HG03175 (cell line): Measurements from ENCODE around the gene CHRDL2.

ENCODE experiments used
- ATAC-seq: cut with Tn5 transposase; IDR thresholded peaks from one replicate; pipeline ENCODE4 v1.9.1; 2021; ENCODE audit warnings: mild to moderate bottlenecking, moderate library complexity; ENCODE audit not compliant: unreplicated experiment

Gene CHRDL2

GRCh38 chr11:74713686-74714085 lies 17.5 kb downstream of the CHRDL2 start:
- no peak for ATAC-seq

GRCh38 chr11:74710281-74710938 lies 20.8 kb downstream of the CHRDL2 start:
- ATAC-seq = no peak

GRCh38 chr11:74709175-74709574 lies 22.1 kb downstream of the CHRDL2 start:
- no peak for ATAC-seq

DNA sequence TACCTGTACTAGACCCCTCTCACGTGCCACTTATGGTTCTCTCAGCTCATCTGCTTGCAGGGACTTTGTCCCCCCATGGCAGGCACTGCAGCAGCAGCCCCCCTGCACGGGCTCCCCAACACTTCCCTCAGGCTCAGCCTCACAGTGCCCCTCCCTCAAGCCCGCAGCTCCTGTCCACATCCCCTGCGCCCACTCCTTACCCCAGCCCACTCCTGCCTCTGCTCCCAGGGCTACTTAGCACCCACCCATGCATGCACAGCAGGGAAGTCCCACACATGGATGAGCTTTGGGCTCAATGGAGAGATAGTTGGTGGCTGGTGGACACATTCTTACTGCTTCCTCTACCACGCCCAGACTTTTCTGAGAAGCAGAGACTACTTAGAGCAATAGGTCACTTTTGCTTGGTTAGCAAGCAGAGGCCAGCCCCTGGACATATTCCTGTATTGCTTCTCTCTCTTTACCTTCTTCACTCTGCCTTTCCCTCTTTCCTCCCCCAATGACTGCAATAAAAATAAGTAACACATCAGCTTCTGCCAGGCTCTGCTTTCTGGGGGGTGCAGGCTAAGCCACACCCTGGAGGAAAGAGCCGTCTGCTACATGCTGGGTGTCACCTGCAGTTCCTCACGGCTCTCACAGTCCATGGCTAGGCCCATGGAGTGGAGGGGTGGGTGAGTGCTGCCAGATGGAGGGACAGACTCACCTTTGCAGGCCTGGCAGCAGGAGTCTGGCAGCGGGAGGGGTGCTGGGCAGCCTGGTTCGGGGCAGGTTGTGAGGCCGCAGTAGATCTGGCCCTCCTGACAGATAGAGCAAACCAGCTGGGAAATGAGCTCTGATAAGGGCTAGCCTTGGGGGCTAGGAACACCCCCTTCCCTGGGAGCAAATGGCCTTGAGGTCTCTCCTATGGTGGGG lies 23.4 kb downstream of the CHRDL2 start:
- no peak for ATAC-seq

DNA sequence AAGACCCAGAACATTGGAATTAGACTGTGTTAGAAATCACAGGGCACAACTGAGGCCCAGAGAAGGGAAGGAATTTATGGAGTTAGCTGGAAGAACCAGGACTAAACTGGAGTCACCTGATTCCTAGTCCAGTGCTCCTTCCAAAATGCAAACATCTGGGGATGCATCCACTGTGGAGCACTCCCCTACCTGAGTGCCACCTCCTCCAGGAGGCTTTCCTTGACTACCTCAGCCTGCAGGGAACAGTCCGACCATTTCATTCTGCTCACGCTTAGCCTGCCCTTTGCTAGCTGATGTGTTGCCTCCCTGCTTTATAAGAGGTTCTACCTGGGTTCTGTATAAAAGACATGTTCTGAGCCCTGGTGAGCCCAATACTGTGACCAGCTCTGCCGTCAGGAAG lies 24.0 kb downstream of the CHRDL2 start:
- no peak for ATAC-seq

GRCh38 chr11:74703211-74703610 lies 28.0 kb downstream of the CHRDL2 start:
- ATAC-seq = no peak

- ATAC-seq = peak; percentile 58
Measured at GRCh38 chr11:74702383-74703007, 28.7 kb downstream of the CHRDL2 start.

GRCh38 chr11:74701351-74701750 lies 29.9 kb downstream of the CHRDL2 start:
- ATAC-seq = no peak

DNA sequence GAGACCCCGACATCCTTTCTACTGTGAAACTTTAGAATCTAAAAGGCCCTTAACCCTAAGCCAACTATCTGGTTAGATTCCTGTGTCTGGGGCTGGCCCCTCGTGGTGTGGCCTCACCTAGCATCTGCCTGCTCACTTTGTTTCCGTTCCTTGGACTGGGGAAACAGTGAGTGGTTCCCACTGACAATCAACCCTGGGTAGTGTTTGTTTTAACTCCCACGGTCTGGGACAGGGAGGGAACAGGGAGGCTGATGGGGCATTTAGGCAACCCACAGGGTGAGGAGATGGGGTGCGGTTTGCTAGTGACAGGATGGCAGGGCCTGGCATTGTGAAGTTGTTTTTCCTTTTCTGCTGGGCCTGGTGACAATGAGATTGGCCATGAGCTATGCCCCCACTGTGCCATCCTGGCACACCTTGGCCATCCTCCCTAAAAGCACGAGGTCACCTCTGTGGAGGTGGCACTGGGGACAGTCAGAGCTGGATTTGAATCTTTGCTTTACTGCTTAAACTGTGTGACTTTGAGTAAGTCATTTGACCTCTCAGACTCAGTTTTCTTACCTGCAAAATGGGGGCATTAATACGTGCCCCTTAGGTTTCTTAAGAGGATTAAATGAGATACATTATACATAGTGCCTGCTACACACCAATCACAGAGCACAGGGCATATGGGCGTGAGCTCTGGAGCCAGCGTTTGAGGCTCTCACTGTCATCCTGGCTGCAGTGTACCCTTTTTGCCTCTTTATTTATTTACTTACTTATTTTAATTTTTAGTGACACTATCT lies 31.4 kb downstream of the CHRDL2 start:
- no peak for ATAC-seq

DNA sequence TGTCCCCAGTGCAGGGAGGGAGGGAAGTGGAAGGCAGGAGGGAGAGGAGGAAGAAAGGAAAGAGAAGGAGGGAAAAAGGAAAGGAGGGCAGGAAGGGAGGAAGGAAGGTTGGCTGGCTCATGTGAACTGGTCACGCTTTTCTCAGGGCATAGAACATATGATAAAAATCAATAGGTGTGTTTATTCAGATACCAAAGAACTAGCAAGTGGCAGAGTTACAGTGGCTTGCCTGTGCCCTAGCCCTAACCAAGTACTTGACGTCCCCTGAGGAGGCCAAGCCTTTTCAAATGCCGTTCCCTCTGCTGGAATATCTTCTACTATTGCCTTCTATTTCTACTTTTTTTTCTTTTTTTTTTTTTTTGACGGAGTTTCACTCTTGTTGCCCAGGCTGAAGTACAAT lies 33.5 kb downstream of the CHRDL2 start:
- ATAC-seq = no peak

DNA sequence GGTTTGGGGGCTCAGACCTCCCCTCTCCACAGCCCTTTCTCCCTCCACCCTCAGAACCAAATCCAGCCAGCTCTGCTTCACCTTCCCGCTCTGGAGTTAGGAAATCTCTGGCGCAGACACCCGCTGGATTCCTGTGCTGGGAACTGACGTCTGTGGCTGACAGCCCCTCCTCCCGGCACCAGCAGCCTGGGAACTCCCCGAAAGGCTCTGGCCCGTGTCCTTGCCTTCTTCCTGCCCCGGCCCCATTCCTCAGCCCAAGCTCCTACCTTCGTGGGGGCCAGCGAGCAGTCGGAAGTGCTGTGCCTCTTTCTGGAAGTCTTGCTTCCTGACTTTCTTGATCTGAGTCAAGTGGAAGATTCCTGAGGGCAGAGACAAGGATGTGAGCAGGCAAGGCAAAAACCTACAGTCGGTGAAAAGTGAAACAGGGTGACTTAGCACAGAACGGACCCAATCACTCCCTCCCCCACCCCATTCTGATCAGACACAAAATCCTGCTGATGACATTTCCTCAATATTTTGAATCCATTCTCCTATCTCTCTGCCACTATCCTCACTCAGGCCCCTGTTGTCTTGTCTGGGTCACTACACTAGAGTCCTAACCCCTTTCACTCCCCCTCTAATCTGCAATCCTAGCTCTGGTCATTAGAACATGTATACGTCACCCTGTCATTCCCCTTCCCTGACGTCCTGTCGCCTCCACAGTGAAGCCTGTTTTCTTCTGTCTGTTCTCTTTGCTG lies 34.1 kb downstream of the CHRDL2 start:
- ATAC-seq = no peak

- no peak for ATAC-seq
Measured at GRCh38 chr11:74696500-74696899, 34.7 kb downstream of the CHRDL2 start.

DNA sequence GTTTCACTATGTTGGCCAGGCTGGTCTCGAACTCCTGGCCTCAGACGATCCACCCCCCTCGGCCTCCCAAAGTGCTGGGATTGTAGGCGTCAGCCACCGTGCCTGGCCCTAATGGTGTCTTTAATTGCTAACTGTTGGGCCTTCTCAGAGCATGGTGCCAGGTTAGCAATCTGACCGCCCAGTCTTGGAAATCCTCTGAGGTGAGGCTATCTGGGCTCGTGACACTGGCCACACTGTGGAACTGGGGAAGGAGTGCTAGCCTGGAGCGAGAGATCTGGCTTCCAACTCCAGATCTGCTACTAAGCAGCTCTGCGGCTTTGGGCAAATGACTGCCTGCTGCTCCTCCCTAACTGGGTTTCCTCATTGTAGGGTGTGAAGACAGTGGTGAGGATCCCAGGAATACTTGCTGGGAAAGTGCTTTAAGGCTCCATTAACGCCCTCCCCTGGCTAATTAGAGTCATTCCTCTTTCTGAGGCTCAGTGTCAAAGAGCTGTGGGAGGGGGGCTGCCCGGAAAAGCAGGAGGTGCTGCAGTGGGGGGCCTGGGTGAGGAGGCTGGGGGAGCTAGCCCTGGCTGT lies 35.4 kb downstream of the CHRDL2 start:
- no peak for ATAC-seq

DNA sequence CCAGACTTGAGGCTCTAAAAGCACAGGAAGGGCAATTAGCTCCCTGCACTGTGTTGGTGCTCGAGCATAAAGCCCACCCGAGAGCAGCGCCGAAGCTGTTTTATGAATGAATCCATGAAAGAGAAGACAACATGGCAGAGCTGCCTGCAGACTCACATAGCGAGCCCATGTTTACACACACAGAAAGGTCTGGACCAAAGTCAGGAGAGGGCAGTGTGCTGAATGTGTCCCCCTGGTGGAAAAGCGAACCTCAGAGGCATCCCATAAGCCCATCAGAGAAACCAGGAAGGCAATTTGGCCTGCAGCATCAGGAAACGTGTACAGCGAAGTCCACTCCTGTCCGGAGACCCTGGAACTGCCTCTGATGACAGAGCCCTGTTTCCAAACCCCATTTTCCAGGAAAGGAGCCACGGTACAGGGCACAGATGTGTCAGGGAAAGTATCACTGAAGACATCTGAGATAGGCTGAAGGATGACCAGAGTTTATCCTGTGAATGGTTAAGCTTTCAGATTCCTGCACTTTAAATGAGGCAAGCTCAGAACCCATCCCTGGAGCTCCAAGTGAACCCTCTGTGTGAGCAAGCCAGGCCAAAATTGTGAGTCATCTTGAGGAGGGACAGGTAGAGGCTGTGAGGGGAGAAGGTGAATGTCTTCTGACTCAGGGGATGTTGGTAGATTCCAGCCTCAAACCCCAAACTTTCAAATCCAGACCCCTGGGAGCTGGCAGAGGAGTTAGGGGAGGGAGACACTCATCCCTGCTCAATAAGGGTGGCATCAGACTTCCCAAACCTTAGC lies 36.9 kb downstream of the CHRDL2 start:
- ATAC-seq = no peak

DNA sequence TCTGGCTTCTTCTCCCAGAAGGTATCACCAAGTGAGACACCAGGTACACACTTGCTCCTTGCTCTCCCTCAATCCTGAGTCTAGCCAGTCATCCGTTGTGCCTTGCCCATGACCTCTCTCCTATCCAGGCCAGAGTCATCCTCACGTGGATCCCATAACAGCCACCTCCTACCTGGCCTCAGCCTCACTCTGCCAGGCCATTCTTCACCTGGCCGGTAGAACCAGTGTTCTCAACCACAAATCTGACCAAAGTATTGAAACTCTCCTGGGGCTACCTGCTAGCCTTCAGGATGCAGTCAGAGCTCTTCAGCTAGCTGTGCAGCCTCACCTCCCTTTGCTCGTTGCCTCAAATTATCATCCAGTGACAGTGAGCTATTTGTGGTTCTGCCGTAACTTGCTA lies 37.7 kb downstream of the CHRDL2 start:
- ATAC-seq = no peak

GRCh38 chr11:74691755-74692154 lies 39.5 kb downstream of the CHRDL2 start:
- no peak for ATAC-seq

GRCh38 chr11:74689666-74690065 lies 41.6 kb downstream of the CHRDL2 start:
- no peak for ATAC-seq

DNA sequence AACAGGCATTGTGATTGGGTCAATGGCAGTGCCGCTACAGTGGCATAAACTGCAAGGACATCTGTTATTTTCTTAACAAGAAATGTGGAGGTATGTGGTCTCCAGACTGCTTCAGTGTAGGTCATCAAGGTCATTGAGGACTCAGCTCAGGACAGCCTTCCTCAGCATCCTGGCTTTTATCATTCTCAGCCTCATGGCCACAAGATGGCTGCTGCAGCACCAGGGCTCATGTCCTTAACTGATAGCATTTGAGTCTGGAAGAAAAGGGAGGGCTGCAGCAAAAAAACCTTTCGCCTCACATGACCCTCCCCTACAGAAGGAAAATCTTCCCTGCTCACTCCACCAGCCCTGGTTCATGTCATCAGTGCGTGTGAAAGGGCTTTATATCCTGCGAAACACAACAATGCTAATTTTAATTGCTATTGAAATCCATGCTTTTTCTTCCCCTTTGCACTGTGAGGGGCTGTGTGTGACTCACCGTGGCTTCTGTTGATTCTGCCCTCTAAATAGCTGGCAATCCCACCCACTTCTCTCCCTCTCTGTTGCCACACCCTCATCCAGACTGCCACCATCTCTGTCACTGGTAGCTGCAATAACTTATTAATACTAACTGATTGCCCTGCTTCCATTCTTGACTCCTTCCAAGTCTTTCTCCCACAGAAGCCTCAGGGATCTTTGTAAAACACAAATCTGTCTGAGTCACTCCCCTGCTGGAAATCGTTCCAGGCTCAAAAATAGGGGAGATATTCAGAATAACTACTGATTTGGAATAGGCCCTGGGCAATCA lies 43.8 kb downstream of the CHRDL2 start:
- ATAC-seq = no peak
